DND-41 (cell line): ENCODE measurements around the gene TCERG1L.

Experiments
- ATAC-seq: fragments of 200-7000 bp; cut with Tn5 transposase; 3 replicates; pipeline ENCODE4 v1.9.1; 2021; ENCODE audit warnings: low read depth; ENCODE audit not compliant: insufficient read depth
- DNase-seq: peaks from one replicate; pipeline ENCODE4 v3.0.0-alpha.2; 2020
- H2AFZ ChIP-seq: 2 replicates; pipeline ENCODE4 v1.6.0; 2012; ENCODE audit warnings: low read depth, low read length
- H3K27ac ChIP-seq: 2 replicates; pipeline ENCODE4 v1.5.1; 2012; ENCODE audit warnings: low read length, inconsistent platforms
- H3K27me3 ChIP-seq: fragments of 200-600 bp; sonication (generic); 2 replicates; pipeline ENCODE4 v1.6.0; 2012; ENCODE audit warnings: low read length, mild to moderate bottlenecking, inconsistent platforms; ENCODE audit not compliant: insufficient read depth, poor library complexity
- H3K36me3 ChIP-seq: 2 replicates; pipeline ENCODE4 v1.5.1; 2012; ENCODE audit warnings: low read length, inconsistent platforms; ENCODE audit not compliant: insufficient read depth
- H3K4me1 ChIP-seq: 2 replicates; pipeline ENCODE4 v1.5.1; 2012; ENCODE audit warnings: mild to moderate bottlenecking, low read length; ENCODE audit not compliant: insufficient read depth
- H3K4me2 ChIP-seq: 2 replicates; pipeline ENCODE4 v1.6.0; 2012; ENCODE audit warnings: mild to moderate bottlenecking, moderate library complexity, low read length, inconsistent platforms; ENCODE audit not compliant: insufficient read depth
- H3K4me3 ChIP-seq, 2 experiments: fragments of 200-600 bp in 1 of 2; shearing (Covaris generic) in 1 of 2; 2 replicates each; pipeline ENCODE4 v1.5.1; 2012 to 2016; ENCODE audit warnings: inconsistent platforms in 2 of 2, low read length in 2 of 2, mild to moderate bottlenecking in 2 of 2, low read depth in 1 of 2, moderate library complexity in 1 of 2
- H3K79me2 ChIP-seq: 2 replicates; pipeline ENCODE4 v1.6.0; 2012; ENCODE audit warnings: low read length, inconsistent platforms; ENCODE audit not compliant: insufficient read depth
- H3K9ac ChIP-seq: 2 replicates; pipeline ENCODE4 v1.6.0; 2012; ENCODE audit warnings: low read depth, mild to moderate bottlenecking, inconsistent platforms, low read length, moderate library complexity
- H3K9me3 ChIP-seq: 2 replicates; pipeline ENCODE4 v1.5.1; 2012; ENCODE audit warnings: low read length, moderate library complexity, mild to moderate bottlenecking, inconsistent platforms; ENCODE audit not compliant: insufficient read depth, severe bottlenecking
- H4K20me1 ChIP-seq: 2 replicates; pipeline ENCODE4 v1.6.0; 2012; ENCODE audit warnings: low read length; ENCODE audit not compliant: insufficient read depth
- CTCF ChIP-seq: IDR thresholded peaks from 2 replicates; pipeline ENCODE4 v1.5.1; 2012; ENCODE audit warnings: borderline replicate concordance, low read length, moderate library complexity, mild to moderate bottlenecking; ENCODE audit not compliant: poor library complexity, severe bottlenecking; ENCODE audit errors: extremely low read depth
- EZH2 ChIP-seq: IDR thresholded peaks from 3 replicates; pipeline ENCODE4 v1.6.1; 2012; ENCODE audit warnings: borderline replicate concordance, low read depth, mild to moderate bottlenecking, moderate library complexity, low read length, inconsistent platforms; ENCODE audit not compliant: severe bottlenecking

TCERG1L gene

GRCh38 chr10:131251146-131251541, 60.4 kb downstream of the TCERG1L start:
- TF ChIP-seq EZH2, result no peak
- no peak for TF ChIP-seq CTCF
- no peaks in the 10 kb centered on the region for H3K79me2 ChIP-seq
- no peak for ATAC-seq
- no peak overlapping the region for H3K27ac ChIP-seq
- no peaks in the 10 kb centered on the region for H3K27me3 ChIP-seq
- no peaks in the 10 kb centered on the region for H3K4me1 ChIP-seq
- no peak overlapping the region for H3K4me2 ChIP-seq
- no peak overlapping the region for H3K9ac ChIP-seq
- no peaks in the 10 kb centered on the region; the same call in 1 of the 2 replicates for H4K20me1 ChIP-seq
- no peak overlapping the region for H3K4me3 ChIP-seq
- H3K9me3 ChIP-seq, result no peaks in the 10 kb centered on the region
- no peak overlapping the region for H2AFZ ChIP-seq
- DNase-seq, result no peak
- no peaks in the 10 kb centered on the region for H3K36me3 ChIP-seq

GRCh38 chr10:131250454-131251145, 60.9 kb downstream of the TCERG1L start:
- no peaks in the 10 kb centered on the region for H3K9me3 ChIP-seq
- no peak overlapping the region for H3K27ac ChIP-seq
- TF ChIP-seq CTCF, result no peak
- TF ChIP-seq EZH2, result no peak
- H3K4me1 ChIP-seq, result no peaks in the 10 kb centered on the region
- H3K9ac ChIP-seq, result no peak overlapping the region
- H3K36me3 ChIP-seq, result no peaks in the 10 kb centered on the region
- no peak overlapping the region for H3K4me3 ChIP-seq
- no peak for ATAC-seq
- no peaks in the 10 kb centered on the region; the same call in 1 of the 2 replicates for H4K20me1 ChIP-seq
- H3K4me2 ChIP-seq, result no peak overlapping the region
- H2AFZ ChIP-seq, result no peak overlapping the region
- no peaks in the 10 kb centered on the region for H3K79me2 ChIP-seq
- no peaks in the 10 kb centered on the region for H3K27me3 ChIP-seq
- DNase-seq, result no peak

GRCh38 chr10:131249955-131250344, 61.6 kb downstream of the TCERG1L start:
- H3K27me3 ChIP-seq, result no peaks in the 10 kb centered on the region
- H3K9ac ChIP-seq, result no peak overlapping the region
- no peak overlapping the region for H3K4me3 ChIP-seq
- no peaks in the 10 kb centered on the region for H3K9me3 ChIP-seq
- H3K79me2 ChIP-seq, result no peaks in the 10 kb centered on the region
- H3K4me2 ChIP-seq, result no peak overlapping the region
- no peaks in the 10 kb centered on the region for H3K4me1 ChIP-seq
- no peak overlapping the region for H3K27ac ChIP-seq
- TF ChIP-seq CTCF (no peak), EZH2 (no peak)
- H4K20me1 ChIP-seq, result no peaks in the 10 kb centered on the region; the same call in 1 of the 2 replicates
- H3K36me3 ChIP-seq, result no peaks in the 10 kb centered on the region
- no peak overlapping the region for H2AFZ ChIP-seq
- ATAC-seq, result no peak
- DNase-seq, result no peak
